Neural progenitor cell (in vitro differentiated cells): ENCODE data around the gene SLC5A2.

Experiments
- EZH2 ChIP-seq: fragments of 200-600 bp; sonication (generic); IDR thresholded peaks from 2 replicates; pipeline ENCODE4 v1.6.1; 2017; ENCODE audit warnings: antibody characterized with exemption, mild to moderate bottlenecking, moderate library complexity
- EZH2phosphoT487 ChIP-seq: fragments of 200-600 bp; sonication (generic); IDR thresholded peaks from 2 replicates; pipeline ENCODE4 v1.6.1; 2017; ENCODE audit warnings: antibody characterized with exemption
- TF ChIP-seq, protein P1 (sequence below): fragments of 200-600 bp; sonication (generic); IDR thresholded peaks from 2 replicates; pipeline ENCODE4 v1.5.1; 2017; ENCODE audit warnings: antibody characterized with exemption, mild to moderate bottlenecking

DNA sequence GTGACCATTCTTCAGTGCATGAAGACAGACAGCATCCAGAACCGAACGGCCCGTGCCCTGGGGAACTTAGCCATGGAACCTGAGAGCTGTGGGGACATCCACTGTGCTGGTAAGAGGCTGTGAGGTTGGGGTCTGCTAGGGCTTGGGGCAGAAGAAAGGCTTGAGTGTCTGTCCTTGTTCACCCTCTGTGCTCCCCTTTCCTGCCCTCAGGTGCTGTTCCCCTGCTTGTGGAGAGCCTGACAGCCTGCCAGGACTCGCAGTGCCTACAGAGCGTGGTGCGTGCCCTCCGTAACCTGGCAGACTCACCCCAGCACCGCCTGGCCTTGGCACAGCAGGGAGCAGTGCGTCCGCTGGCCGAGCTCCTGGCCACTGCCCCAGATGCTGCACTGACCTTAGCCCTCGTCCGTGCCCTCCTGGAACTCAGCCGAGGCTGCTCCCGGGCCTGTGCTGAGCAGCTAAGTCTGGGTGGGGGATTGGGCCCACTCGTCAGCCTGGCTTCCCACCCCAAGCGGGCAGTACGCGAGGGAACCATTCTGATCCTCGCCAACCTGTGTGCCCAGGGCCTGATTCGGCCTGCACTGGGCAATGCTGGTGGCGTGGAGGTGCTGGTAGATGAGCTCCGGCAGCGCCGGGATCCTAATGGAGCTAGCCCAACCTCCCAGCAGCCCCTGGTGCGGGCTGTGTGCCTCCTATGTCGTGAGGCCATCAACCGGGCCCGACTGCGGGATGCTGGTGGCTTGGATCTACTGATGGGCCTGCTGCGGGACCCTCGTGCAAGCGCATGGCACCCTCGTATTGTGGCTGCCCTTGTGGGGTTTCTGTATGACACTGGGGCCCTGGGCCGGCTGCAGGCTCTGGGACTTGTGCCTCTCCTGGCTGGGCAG, 20.8 kb upstream of the SLC5A2 start:
- TF ChIP-seq EZH2, result no peak
- TF ChIP-seq, protein P1, sequence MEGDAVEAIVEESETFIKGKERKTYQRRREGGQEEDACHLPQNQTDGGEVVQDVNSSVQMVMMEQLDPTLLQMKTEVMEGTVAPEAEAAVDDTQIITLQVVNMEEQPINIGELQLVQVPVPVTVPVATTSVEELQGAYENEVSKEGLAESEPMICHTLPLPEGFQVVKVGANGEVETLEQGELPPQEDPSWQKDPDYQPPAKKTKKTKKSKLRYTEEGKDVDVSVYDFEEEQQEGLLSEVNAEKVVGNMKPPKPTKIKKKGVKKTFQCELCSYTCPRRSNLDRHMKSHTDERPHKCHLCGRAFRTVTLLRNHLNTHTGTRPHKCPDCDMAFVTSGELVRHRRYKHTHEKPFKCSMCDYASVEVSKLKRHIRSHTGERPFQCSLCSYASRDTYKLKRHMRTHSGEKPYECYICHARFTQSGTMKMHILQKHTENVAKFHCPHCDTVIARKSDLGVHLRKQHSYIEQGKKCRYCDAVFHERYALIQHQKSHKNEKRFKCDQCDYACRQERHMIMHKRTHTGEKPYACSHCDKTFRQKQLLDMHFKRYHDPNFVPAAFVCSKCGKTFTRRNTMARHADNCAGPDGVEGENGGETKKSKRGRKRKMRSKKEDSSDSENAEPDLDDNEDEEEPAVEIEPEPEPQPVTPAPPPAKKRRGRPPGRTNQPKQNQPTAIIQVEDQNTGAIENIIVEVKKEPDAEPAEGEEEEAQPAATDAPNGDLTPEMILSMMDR, result no peak
- no peak for TF ChIP-seq EZH2phosphoT487
